Fibroblast of gingiva (primary cell): ENCODE results near the gene CHRNA3.
"Not testable (repeated sequence)": the region's sequence is repeated elsewhere in the genome, so short reads cannot be mapped to it uniquely, and the experiment has no call there.

Source experiments
- DNase-seq: peaks from one replicate; pipeline ENCODE4 v3.0.0-alpha.2; 2011; ENCODE audit warnings: low read depth

Gene CHRNA3

DNA sequence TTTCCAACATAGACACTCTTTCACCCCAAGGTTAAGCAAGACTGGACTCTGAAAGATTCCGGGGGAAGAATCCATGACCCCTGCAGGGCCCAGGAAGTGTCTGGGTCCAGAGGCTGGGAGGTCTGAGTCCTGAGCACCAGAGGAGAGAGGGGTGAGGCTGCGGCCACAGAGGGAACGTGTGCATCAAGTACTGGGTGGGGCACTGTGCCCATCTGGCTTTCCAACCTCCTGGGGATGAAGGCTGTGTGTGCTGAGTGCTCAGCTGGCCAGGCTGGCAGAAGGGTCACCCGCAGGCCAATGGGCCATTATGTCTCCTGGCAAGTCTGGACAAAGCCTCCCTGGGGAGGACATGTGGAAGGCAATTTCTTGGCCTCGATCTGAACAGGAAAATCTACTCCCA is 3.3 kb downstream of the CHRNA3 start:
- DNase-seq: no peak

DNA sequence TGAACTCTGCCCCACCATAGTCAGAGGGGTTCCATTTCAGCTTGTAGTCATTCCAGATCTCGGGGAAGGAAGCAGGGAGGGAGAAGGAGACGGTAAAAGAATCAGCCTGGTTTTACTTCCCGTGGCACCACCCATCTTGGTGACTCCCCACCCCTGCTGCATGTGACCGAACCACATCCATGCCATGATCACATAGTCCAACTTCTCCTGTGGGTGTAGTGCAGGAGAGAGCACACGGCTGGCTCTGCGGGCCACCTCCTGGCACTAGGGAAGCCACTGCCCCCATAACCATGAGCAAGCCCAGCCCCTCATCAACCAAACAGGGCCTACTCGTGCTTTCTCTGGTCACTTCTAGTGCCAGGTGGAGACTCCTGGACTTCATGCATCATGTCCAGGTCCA is 3.7 kb downstream of the CHRNA3 start:
- DNase-seq: no peak

DNA sequence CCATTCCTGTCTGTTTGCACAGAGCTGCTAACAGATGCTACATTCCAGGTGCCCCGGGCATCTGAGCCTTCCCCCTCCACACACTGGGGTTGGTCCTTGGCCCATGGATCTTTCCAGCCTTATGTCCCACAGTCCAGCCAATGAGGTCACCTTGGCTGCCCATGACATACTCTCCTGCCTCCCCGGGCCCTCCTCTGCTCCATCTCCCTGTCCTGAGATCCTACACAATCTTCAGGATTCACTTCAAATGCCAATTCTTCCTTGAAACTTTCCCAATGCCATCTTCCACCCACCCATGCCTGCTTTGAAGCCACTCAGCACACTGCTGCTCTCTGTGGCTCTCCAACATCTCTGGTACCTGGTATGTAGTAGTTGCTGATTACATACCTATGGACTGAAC is 4.3 kb downstream of the CHRNA3 start:
- no peak for DNase-seq

DNA sequence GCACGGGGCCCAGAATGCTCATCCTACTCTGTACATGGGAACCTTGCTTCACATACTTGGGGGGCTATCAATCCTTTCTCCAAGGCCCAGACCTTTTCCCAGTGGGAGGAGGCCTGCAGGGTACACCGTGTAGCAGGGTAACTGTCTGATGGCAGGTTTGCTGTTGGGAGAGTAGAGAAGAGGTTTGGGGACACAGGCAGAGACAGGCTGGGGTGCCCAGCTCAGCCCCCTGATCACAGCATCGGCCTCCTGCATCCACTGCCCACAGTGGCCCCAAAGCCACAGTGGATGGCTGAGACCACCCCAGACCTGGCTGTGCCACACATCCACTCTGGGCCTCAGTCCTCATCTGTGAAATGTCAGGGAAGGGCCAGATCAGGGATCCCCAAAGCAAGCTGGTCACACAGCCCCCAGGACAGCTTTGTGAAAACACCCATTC is 5.6 kb downstream of the CHRNA3 start:
- DNase-seq: no peak

DNA sequence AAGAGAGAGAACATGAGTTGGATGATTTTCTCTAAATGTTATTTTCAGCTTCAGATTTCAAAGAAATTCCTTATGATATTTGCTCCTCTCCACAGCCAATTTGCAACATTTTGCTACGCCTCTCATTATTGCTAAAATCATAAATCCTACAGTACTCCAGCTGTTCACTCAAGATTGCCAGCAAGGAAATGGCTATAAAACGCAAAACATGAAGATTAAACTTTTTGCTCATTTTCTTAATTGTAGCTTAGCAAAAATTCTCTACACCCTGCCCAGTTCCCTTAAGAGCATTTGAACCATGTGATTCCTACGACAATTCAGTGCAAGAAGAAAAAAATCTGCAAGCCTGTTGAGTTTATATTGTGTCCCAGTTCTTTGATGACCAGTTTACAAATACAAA is 6.8 kb downstream of the CHRNA3 start:
- DNase-seq: no peak

DNA sequence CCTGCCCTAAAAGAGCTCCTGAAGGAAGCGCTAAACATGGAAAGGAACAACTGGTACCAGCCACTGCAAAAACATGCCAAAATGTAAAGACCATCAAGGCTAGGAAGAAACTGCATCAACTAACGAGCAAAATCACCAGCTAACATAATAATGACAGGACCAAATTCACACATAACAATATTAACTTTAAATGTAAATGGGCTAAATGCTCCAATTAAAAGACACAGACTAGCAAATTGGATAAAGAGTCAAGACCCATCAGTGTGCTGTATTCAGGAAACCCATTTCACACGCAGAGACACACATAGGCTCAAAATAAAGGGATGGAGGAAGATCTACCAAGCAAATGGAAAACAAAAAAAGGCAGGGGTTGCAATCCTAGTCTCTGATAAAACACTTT is 11.2 kb downstream of the CHRNA3 start:
- not testable (repeated sequence) for DNase-seq

DNA sequence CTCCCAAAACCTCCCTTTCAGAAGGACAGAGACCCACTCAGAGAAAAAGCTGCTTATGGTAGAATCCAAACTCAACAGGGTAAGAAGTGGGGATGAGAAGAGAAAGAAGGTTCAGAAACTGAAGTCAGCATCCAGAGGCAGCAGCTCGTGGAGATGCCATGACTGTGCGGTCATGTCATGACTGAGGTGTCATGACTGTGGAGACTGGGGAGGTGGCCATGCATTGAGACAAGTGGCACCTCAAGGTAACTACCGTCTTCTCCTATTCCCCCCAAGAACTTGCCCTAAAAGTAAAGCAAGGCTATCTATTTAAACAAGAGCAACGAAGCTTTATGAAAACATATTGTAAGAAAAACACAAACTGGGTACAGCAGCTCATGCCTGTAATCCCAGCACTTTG is 15.1 kb downstream of the CHRNA3 start:
- no peak for DNase-seq

DNA sequence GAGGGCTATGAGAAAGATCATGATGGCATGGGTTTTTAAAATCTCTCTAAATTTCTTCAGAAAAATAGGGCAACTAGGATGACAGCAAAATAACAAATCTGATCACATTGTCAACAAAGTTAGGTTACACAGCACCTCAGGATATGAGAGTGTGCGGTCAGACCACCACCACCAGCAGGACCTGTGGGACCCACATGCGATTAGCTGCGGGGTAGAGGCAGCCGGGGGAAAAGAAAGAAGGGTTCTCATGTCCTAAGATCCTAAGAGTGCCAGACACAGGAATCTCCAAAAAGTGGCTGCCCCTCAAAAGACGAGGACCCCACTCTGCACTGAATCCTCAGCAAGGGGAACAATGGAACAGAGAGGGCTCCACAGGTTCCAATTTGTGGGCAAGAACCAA is 15.6 kb downstream of the CHRNA3 start:
- no peak for DNase-seq

DNA sequence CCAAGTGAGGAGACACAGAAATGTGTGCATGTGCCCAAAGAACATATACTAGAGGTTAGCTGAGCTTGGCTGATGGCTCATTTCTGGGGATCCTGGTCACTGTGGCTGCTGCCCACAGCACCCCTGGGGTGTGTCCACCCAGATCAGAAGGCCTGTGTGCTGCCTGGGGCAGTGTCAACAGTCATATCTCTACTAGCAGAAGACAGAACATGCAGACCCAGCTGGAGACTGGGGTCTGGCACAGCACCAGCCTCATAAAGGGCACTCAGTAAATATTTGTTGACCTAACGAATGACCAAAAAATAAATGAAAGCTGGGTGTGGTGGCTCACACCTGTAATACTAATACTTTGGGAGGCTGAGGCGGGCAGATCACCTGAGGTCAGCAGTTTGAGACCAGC is 16.4 kb downstream of the CHRNA3 start:
- DNase-seq: no peak

DNA sequence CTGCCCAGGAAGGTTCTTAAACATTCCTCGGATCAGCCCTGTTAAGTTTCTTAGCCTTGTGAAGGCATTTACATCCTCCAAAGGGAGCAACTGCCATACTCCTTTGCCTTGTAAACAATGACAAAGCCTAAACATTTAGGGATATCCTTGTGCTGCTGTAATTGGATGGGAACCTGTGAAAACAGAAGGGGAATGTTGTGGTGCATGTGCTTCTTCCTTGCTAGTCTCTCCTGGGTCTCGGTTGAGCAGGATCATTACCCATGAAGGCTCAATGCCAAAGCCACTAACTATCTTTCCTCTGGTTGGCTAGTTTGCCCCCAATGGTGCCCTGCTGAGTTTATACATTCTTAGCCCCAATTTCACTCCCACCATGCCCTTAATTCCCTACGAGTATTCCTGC is 17.3 kb downstream of the CHRNA3 start:
- DNase-seq: no peak

DNA sequence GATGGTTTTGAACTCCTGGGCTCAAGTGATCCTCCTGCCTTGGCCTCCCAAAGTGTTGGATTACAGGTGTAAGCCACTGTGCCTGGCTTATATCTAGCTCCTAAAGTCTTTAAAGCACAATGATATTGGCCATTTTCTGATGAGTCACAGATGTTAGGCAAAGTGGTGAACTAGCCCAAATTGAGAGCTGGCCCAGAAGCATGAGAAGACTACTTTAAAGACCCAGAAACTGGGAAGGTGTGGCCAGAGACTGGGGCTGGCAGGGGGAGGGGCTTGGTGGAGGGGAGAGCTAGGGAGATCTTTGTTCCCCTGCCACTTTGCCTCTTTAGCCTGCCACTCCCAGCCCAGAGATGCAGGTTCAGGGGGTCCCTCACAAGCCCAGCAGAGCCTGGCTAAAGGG is 21.6 kb downstream of the CHRNA3 start:
- DNase-seq: no peak

DNA sequence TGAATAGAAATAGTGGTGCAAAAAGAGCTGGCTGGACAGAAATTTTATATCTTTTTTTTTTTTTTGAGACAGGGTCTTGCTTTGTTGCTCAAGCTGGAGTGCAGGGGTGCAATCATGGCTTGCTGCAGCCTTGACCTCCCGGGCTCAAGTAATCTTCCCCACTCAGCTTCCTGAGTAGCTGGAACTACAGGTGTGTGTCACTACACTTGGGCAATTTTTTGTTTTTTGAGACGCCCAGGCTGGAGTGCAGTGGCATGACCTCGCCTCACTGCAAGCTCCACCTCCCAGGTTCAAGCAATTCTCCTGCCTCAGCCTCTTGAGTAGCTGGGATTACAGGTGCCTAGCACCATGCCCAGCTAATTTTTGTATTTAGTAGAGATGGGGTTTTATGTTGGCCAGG is 22.4 kb downstream of the CHRNA3 start:
- DNase-seq: no peak

DNA sequence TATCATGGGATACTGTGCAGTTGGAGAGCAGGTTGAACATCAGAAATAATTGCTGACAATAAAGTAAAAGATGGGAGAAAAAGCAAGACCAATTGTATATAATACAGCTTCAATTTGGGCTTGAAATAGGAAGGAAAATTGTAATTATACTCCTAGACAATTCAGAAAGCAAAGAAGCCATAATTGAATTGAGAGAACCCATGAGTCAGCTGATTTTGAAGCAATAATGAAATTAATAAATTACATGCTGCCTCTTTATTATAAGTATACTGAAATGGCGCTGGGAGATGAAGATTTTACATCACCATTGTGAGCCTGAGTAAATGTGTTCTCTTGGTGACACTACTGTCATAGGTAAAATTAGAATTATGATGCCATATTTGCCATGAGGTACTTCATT is 23.2 kb downstream of the CHRNA3 start:
- DNase-seq: no peak

DNA sequence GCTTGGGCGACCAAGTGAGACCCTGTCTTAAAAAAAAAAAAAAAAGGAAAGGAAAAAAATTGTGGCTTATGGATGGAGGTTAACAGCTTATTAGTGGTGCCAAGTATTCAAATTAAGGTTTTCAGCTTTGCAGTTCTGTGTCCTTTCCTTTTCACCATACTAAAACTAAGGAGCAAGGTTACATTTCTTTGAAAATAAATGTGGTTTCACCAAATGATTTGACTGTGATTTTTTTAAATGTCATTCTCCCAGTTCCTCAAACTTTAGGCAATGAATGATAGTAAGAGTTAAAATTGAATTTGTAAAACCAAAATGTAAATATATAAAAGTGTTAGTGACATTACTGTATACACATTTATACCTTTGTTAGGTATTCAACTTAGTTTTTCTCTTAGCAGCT is 45.9 kb downstream of the CHRNA3 start:
- DNase-seq: no peak

DNA sequence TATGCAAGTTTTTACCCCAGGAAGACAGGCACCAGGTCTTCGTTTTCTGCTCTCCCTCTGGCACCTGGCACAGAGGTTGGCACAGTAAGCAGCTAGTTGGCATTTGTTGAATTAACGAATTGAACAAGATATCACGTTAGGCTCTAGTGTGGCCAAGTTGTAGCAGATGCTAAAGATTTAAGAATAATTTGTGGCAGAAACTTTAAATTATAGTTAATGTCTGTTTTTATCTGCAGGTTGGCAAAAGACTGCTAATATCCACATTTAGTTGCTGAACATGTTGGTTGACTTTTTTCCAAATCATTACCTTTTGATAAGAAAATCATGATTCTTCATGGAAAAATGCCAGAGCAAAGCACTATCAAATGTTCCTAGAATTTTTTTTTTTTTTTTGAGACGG is 47.4 kb downstream of the CHRNA3 start:
- DNase-seq: no peak

DNA sequence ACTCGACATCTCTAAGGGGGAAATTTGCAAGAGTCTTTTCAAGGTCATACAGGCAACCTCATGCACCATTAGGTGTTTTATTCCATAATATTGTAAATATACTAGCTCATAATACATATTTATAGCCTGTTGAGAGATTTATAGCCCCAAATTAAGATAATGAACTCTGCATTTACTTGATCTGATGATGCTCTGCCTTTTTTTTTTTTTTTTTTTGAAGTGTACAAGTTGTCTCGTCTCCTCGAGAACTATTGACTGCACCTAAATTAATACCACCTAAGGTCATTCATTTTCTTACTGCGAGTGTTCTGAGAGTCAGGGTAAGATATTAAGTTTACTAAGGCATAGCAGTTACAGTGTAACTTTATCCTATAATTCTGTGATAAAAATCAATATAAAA is 49.4 kb downstream of the CHRNA3 start:
- DNase-seq: no peak

DNA sequence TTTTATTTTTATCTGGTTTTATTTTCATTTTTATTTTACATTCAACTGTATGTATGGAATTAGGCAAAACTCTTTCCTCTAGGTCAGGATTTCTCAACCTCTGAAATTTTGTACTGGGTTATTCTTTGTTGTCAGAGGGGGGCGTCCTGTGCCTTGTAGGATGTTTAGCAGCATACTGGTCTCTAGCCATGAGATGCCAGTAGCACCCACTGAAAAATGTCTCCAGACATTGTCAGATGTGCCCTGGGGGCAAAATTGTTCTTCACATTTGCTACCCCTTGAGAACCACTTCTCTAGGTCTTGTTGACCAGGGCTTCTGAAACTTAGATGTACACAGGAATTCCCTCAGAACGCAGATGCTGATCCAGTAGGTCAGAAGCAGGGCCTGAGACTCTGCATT is 50.1 kb downstream of the CHRNA3 start:
- no peak for DNase-seq

DNA sequence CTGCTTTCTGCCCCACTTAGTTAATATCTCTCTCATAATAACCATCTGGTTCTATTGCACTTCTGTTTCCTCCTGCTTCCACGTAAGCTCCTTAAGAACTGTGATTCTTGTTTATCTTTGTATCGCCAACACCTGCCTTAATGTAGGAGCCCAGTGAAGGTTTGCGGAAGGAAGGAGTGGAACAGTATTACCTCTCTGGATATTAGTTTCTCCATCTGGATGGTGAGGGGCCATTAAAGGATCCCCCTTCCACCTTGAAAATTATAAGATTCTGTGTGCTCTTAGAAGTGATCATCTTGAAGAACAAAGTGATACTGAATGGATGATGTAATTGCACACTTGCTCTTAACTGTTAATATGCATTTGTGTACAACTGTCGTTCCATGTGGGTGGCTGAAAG is 53.3 kb downstream of the CHRNA3 start:
- DNase-seq: no peak

DNA sequence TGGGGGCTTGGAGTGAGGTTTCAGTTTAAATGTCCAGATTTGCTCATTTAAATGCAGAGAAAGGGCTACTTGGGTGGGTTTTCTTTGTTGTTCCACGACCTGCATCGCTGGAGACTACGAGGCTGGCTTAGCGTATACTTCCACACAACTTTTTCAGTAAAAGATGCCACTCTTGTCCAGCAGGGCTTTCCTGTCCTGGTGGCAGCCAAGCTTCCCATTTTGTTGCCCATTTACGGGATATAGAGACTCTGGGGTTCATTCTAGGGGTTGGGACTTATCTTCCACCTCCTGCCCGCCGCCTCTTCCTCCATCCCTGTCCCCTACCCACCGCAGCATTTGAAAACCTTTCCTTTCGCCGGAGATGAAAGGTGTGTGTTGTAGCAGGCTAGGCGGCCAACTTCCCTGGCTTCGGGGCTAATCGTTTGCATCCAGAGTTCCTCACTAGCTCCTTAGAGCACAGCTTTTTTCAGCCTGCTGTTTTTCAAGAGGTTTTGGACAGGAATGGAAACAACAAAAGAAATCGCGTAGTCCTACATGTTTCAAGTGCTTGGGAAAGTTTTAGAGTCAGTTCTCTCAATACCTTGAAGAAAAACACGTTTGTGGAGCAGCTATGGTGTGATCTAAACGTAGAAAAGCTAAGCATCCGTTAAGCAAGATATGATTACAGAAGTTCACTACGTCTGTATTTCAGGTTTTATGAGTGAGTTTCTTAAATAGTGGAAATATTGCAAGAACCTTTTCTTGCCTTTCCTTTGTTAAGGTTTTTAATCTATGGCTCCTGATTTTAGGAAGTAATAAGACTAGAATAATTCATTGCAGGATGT is 54.6 kb downstream of the CHRNA3 start:
- DNase-seq: no peak

DNA sequence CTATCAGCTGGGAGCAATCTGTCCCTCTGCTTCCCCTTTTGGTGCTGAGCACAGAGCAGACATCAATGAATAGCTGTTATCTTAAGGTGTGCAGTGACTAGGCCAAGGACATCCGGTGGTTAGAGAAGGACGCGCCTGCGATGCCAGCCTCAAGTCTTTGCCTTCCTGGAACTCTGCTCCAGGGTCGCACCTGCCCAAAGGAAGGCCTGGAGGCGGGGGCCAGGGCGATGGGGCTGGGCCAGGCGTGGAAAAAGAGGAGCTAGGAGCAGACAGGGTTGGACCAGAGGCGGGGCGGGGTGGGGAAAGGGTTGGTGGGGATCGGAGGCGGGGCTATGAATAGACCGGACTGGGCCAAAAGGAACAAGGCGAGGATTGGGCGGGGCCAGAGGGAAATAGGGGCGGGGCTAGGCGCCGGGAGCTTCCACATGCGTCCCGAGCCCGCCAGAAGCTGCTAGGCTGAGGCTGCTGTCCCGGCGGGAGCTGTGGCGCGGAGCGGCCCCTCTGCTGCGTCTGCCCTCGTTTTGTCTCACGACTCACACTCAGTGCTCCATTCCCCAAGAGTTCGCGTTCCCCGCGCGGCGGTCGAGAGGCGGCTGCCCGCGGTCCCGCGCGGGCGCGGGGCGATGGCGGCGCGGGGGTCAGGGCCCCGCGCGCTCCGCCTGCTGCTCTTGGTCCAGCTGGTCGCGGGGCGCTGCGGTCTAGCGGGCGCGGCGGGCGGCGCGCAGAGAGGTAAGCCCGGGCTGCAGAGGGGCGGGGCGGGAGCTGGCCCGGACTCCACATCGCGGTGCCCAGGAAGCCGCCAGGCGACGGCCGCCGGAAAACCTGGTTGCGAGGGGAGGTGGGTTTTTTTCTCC is 55.5 kb downstream of the CHRNA3 start, which contains the start of gene CHRNA5:
Gene CHRNA5, plus strand, starts transcription at position 424 of the 854 bp plus-strand sequence. Its CDS starts 200 bp downstream, at position 624.
- peak; percentile 75 for DNase-seq

DNA sequence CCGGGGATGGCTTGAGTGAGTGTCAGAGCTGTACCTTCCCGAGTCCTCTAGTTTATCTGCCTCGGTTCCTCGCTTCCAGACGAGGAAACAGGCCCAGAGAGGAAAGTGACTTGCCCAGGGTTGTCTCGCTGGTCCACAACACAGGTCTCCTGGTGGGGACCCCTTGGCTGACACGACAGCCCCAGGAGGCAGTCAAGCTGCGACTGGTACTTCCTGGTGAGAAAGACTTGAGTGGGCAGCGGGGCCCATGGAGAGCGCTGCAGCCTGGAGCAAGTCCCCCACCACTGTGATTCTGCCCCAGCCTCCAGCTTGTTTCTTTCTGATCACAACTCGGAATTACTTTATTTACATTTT is 56.1 kb downstream of the CHRNA3 start:
- DNase-seq: no peak

DNA sequence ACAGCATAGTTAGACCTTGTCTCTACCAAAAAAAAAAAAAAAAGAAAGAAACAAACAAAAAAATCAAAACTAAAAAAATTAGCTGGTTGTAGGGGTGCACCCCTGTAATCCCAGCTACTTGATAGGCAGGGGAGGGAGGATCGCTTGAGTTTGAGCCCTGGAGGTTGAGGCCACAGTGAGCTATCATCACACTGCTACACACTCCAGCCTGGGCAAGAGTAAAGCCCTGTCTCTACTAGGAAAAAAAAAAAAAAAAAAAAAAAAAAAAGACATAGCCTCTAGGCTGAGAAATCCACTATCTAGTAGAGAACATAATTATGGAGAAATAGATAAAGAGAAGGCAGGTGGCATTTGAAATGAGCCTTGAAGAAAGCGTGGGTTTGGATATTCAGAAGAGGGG is 57.7 kb downstream of the CHRNA3 start:
- DNase-seq: no peak

DNA sequence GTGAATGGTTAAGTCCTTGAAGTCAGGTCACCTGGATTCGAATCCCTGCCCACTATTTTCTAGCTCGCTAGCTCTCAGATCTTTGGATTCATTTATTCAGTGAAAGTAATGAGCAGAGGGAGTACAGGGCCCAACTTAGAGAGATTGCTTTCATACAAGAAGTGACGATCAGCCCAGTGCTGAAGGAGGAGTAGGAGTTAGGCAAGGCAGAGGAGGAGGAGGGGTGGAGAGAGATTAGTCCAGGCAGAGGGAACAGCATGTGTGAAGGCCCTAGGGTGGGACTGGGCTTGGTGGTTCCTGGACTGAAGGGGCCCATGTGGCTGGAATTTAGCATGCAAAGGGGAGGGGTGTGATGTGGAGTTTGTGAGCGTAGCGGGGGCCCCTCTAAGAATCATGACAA is 59.3 kb downstream of the CHRNA3 start:
- no peak for DNase-seq
